NCI-H2029 (cell line): Measurements from ENCODE around the gene OSTN.

Source experiments
- DNase-seq: peaks from one replicate; lab custom pipeline; 2025; lab: John Stamatoyannopoulos, UW

The OSTN gene

GRCh38 chr3:191314109-191314728 is 115.2 kb downstream of the OSTN start:
- no peak for DNase-seq
